Ovary (tissue), 9 donors: ENCODE results near the gene AMFR. TPM values are rescaled to one million over a fixed set of nuclear protein-coding genes. Genes with fewer than 3 reads are reported as not detected.

Experiments used
- DNase-seq, 5 donors: peaks; one replicate each; pipeline ENCODE4 v3.0.0-alpha.2; 2019 to 2020
- H3K27ac ChIP-seq, 2 donors: fragments of 200-600 bp; one replicate each; pipeline versions ENCODE4 v1.5.1 to v1.8.0; 2019 to 2022
- H3K27me3 ChIP-seq: fragments of 200-600 bp; one replicate; pipeline ENCODE4 v1.8.0; 2022
- H3K36me3 ChIP-seq: fragments of 200-600 bp; sonication (generic); one replicate; pipeline ENCODE4 v1.5.1; 2019
- H3K4me1 ChIP-seq: one replicate; pipeline ENCODE4 v1.8.1; 2013; ENCODE audit warnings: mild to moderate bottlenecking, moderate library complexity; ENCODE audit not compliant: insufficient read depth
- H3K4me3 ChIP-seq: fragments of 200-600 bp; sonication (generic); one replicate; pipeline ENCODE4 v1.5.1; 2017
- H3K9me3 ChIP-seq, 2 donors: fragments of 200-600 bp in 1 of 2; sonication (generic) in 1 of 2; one replicate each; pipeline versions ENCODE4 v1.5.1 to v1.8.1; 2013 to 2019; ENCODE audit warnings: mild to moderate bottlenecking in 1 of 2, moderate library complexity in 1 of 2
- CTCF ChIP-seq, 3 donors: fragments of 450-650 bp in 2 of 3; fragments of 200-600 bp in 1 of 3; IDR thresholded peaks; one replicate each; pipeline versions ENCODE4 v1.5.1 to v1.8.0; 2016 to 2022; ENCODE audit warnings: antibody characterized with exemption in 3 of 3, mild to moderate bottlenecking in 1 of 3
- EP300 ChIP-seq: sonication (generic); formaldehyde crosslinking; IDR thresholded peaks from one replicate; pipeline ENCODE4 v1.6.1; 2017; ENCODE audit warnings: antibody characterized with exemption
- POLR2A ChIP-seq: fragments of 450-650 bp; IDR thresholded peaks from one replicate; pipeline ENCODE4 v1.6.1; 2017; ENCODE audit warnings: antibody characterized with exemption, mild to moderate bottlenecking, moderate library complexity
- WGBS, 3 donors: extraction: QIAGEN DNeasy Blood & Tissue Kit in 1 of 3; methylation state at CpG; one replicate each; pipeline versions ENCODE4 v1.1.5 to v1.1.7; 2013 to 2017; 5-methylcytosine and 5-hydroxymethylcytosine counted together
- intact Hi-C, 4 donors: fragments of 100-400 bp; cut with DNase I; formaldehyde crosslinking; loops; one replicate each; pipeline versions ENCODE4 v1.11.0 to v1.15.1; 2022 to 2023
- polyA plus RNA-seq, 2 donors: library from polyadenylated mRNA; stranded (reverse); fragments of 200-250 nt in 1 of 2; fragments of 350-450 nt in 1 of 2; fragmentation: Illumina TruSeq in 1 of 2; extraction: RNeasy Lipid Tissue Mini Kit (QIAGEN cat#74804) in 1 of 2; gene quantifications; one replicate each; pipeline ENCODE4 v1.2.3, GENCODE V29; 2013 to 2014
- total RNA-seq, 7 donors: library from RNA; depleted of rRNA in 2 of 7; stranded (reverse); fragments of >200 nt in 2 of 7; fragmentation: NEBNext Ultra II Directional in 3 of 7; extraction: Animal tissue kit (Norgen Biotek cat#: 25700) in 3 of 7; gene quantifications; one replicate each; pipeline versions ENCODE4 v1.1.0 to v1.2.4, GENCODE V29; 2016 to 2023
- donor health status: DM: no; HTN: no; CAD: no; lungs with moderate emphysema.
- donor health status: DM: no; HTN: no; CAD: no.
- donor health status: Bipolar disorder and iron deficiency.
- donor health status: DM: yes; HTN: yes; CAD: no.
- donor health status: DM: no; HTN: no; CAD: no.
- donor health status: DM: yes; HTN: yes; CAD: no.

Gene AMFR
- total and polyA plus RNA-seq, 9 donors = 94.1 to 130 (median 107) TPM

GRCh38 chr16:56343661-56344517 is 81.5 kb downstream of the AMFR start:
- Histone ChIP-seq H3K9me3 (no peaks in the 10 kb centered on the region), H3K4me1 (no peaks in the 10 kb centered on the region), H3K27ac (no peak overlapping the region), H3K27me3 (no peaks in the 10 kb centered on the region), H3K4me3 (no peak overlapping the region), H3K36me3 (no peaks in the 10 kb centered on the region)
- no peak for TF ChIP-seq POLR2A
- TF ChIP-seq CTCF (IDR thresholded peaks at IDR 0.05) = no peak
- TF ChIP-seq EP300 = no peak
- DNase-seq = no peak
- 84 to 91% (median 88%) methylated on average over 27 of the region's 27 CpGs for WGBS, 3 donors
- intact Hi-C loops = loop anchor here in 1 of 4 donors (2.0 to 10.0 kb wide), 2 partner anchors 57 to 351 kb away; no protein-coding TSS in a partner anchor

DNA sequence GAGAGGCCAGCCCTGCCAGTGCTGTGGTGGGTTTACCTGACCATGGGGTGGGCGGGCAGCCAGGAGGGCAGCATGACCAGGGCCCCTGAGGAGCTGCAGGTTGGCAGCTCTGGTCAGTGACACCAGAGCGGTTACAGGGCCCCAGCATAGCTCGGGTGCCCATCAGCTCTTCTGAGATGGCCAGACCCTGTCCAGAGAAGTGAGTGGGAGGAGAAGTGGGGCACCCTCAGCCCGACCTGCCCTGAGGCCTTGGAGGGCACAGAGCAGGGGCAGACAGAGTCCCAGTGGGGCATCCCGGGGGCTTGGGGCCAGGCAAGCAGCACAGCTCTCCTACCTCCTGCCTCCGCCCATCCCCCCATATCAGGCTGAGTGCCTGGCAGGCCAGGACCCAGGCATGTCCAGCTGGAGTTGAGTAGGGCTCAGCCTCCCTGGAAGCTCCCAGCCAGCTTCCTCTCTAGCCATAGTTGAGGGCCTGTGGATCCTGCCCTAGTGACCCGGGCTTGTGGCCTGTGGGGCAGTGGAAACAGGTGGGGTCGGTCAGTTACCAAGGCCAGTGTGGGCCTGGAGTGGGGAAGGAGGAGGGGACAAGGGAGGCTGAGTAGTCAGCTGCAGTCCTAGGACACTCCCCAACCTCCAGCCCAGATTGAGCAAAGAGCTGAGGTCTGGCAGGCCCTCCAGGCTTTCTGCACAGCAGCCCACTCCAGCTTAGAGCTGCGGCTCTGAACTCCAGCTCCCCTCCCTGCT is 83.5 kb downstream of the AMFR start:
- no peaks in the 10 kb centered on the region for H3K9me3 ChIP-seq
- intact Hi-C loops = loop anchor here in 1 of 4 donors (2.0 to 10.0 kb wide), 2 partner anchors 59 to 353 kb away; no protein-coding TSS in a partner anchor
- no peak overlapping the region for H3K27ac ChIP-seq
- H3K4me1 ChIP-seq = no peaks in the 10 kb centered on the region
- TF ChIP-seq CTCF (IDR thresholded peaks at IDR 0.05) (no peak), EP300 (no peak), POLR2A (no peak)
- no peak for DNase-seq
- H3K4me3 ChIP-seq = no peak overlapping the region
- 55 to 62% (median 61%) methylated on average over 9 of the region's 9 CpGs for WGBS, 3 donors
- no peaks in the 10 kb centered on the region for H3K27me3 ChIP-seq
- no peaks in the 10 kb centered on the region for H3K36me3 ChIP-seq

DNA sequence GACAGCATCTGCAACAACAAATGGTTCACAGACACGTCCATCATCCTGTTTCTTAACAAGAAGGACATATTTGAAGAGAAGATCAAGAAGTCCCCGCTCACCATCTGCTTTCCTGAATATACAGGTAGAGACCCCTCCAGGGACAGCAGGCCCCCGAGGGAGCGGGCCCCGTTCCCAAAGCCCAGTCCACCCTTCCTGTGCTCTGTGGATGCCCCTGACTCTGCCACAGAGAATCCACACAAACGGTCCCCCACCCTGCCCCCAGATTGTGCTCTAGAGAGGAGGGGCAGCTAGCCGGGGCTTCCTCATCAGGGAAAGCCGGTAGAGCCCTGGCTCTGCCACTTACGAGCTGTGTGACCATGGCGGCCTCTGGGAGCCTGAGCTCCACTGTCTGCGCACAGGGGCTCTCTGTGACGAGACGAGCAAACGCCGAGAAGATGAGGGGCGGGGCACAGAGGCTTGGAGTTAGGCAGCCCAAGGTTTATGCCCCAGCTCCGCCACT is 84.4 kb downstream of the AMFR start:
- TF ChIP-seq CTCF (IDR thresholded peaks at IDR 0.05) (no peak), POLR2A (no peak), EP300 (no peak)
- H3K27ac ChIP-seq = no peak overlapping the region
- H3K4me1 ChIP-seq = no peaks in the 10 kb centered on the region
- no peaks in the 10 kb centered on the region for H3K9me3 ChIP-seq
- WGBS, 3 donors = 88 to 94% (median 90%) methylated on average over 17 of the region's 17 CpGs
- H3K27me3 ChIP-seq = no peaks in the 10 kb centered on the region
- H3K4me3 ChIP-seq = no peak overlapping the region
- H3K36me3 ChIP-seq = no peaks in the 10 kb centered on the region
- DNase-seq = no peak
- intact Hi-C loops = loop anchor here in 1 of 4 donors (10.0 kb wide), 1 partner anchor 354 kb away; no protein-coding TSS in a partner anchor

DNA sequence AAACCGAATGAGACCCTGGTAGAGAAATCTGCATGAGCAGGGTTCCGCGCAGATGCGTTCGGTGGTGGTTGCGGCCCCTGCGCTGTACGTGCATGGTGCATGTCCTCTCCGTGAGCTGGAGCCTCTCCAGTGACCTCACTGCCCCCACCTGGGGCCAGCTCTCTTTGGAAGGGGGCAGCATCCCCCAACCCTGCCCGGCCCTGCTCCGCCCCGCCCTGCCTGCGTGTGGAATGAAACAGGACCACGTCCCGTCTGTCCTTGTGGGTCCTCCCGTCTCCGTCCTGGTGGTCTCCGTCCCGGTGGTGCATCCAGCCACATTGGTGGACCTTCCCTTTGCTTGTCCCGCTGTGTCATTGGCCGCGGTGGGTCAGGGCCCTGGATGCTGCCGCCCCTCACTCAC is 84.9 kb downstream of the AMFR start:
- Histone ChIP-seq H3K27me3 (no peaks in the 10 kb centered on the region), H3K4me3 (no peak overlapping the region), H3K9me3 (no peaks in the 10 kb centered on the region), H3K27ac (no peak overlapping the region), H3K4me1 (no peaks in the 10 kb centered on the region), H3K36me3 (no peaks in the 10 kb centered on the region)
- intact Hi-C loops = loop anchor here in 1 of 4 donors (10.0 kb wide), 1 partner anchor 354 kb away; no protein-coding TSS in a partner anchor
- no peak for DNase-seq
- TF ChIP-seq CTCF (IDR thresholded peaks at IDR 0.05) (no peak), EP300 (no peak), POLR2A (no peak)
- 94 to 96% (median 94%) methylated on average over 23 of the region's 23 CpGs for WGBS, 3 donors
